Measurements from ENCODE around the gene ITGA3. TPM values are rescaled to one million over a fixed set of nuclear protein-coding genes. Genes with fewer than 3 reads are reported as not detected.
A peak's percentile ranks its signal among the peaks of the same experiment; 100 is the strongest.

Gene ITGA3
- total and polyA plus RNA-seq, 2 experiments from 2014 or later, result 28.5 to 32.8 TPM

GRCh38 chr17:50051606-50052005, 4.3 kb upstream of the ITGA3 start:
- no peaks in the 10 kb centered on the region for H4K20me1 ChIP-seq (ENCODE audit: insufficient read depth, poor library complexity, severe bottlenecking)
- H3K27me3 ChIP-seq, result no peaks in the 10 kb centered on the region
- TF ChIP-seq EZH2phosphoT487 (IDR thresholded peaks at IDR 0.05; ENCODE audit: low read depth, severe bottlenecking, unreplicated experiment) (no peak), CTCF (IDR thresholded peaks at IDR 0.05; ENCODE audit: poor library complexity) (no peak), EZH2 (IDR thresholded peaks at IDR 0.05; ENCODE audit: borderline replicate concordance) (no peak)
- no peak overlapping the region for H3K4me3 ChIP-seq
- no peaks in the 10 kb centered on the region for H3K9me2 ChIP-seq (replicated peaks; ENCODE audit: insufficient read depth)
- peaks cover 34% of the 10 kb centered on the region for H3K4me1 ChIP-seq (ENCODE audit: insufficient read depth)
- peak overlapping the region; percentile 48 for H3K27ac ChIP-seq
- no peaks in the 10 kb centered on the region for H3K9me3 ChIP-seq (ENCODE audit: low read depth)
- H2AFZ ChIP-seq, result no peak overlapping the region
- H3K36me3 ChIP-seq (replicated peaks; ENCODE audit: insufficient read depth, low read depth), result no peaks in the 10 kb centered on the region
- WGBS (ENCODE audit: low lambda C conversion rate, missing lambda C conversion rate), result 73% methylated on average over 2 of the region's 2 CpGs
- H3K4me2 ChIP-seq, result peak overlapping the region; percentile 30
- no peaks in the 10 kb centered on the region for H3K79me2 ChIP-seq
- DNase-seq (ENCODE audit: low spot score), result no peak

- H3K79me2 ChIP-seq, result no peaks in the 10 kb centered on the region
- H3K9me3 ChIP-seq (ENCODE audit: low read depth), result no peaks in the 10 kb centered on the region
- H3K4me3 ChIP-seq, result no peak overlapping the region
- H3K36me3 ChIP-seq (replicated peaks; ENCODE audit: insufficient read depth, low read depth), result no peaks in the 10 kb centered on the region
- no peaks in the 10 kb centered on the region for H4K20me1 ChIP-seq (ENCODE audit: insufficient read depth, poor library complexity, severe bottlenecking)
- WGBS (ENCODE audit: low lambda C conversion rate, missing lambda C conversion rate), result 80% methylated on average over 6 of the region's 6 CpGs
- no peak for DNase-seq (ENCODE audit: low spot score)
- no peaks in the 10 kb centered on the region for H3K27me3 ChIP-seq
- no peak overlapping the region for H3K4me2 ChIP-seq
- TF ChIP-seq EZH2phosphoT487 (IDR thresholded peaks at IDR 0.05; ENCODE audit: low read depth, severe bottlenecking, unreplicated experiment) (no peak), CTCF (IDR thresholded peaks at IDR 0.05; ENCODE audit: poor library complexity) (no peak), EZH2 (IDR thresholded peaks at IDR 0.05; ENCODE audit: borderline replicate concordance) (no peak)
- peak overlapping the region; percentile 73 for H3K27ac ChIP-seq
- H2AFZ ChIP-seq, result no peak overlapping the region
- H3K9me2 ChIP-seq (replicated peaks; ENCODE audit: insufficient read depth), result no peaks in the 10 kb centered on the region
- peaks cover 40% of the 10 kb centered on the region for H3K4me1 ChIP-seq (ENCODE audit: insufficient read depth)
Measured at GRCh38 chr17:50052241-50052796, 3.6 kb upstream of the ITGA3 start.

- Histone ChIP-seq H3K4me3 (no peak overlapping the region), H4K20me1 (ENCODE audit: insufficient read depth, poor library complexity, severe bottlenecking) (no peaks in the 10 kb centered on the region), H3K9me3 (ENCODE audit: low read depth) (no peaks in the 10 kb centered on the region), H3K27ac (peak overlapping the region; percentile 73), H2AFZ (no peak overlapping the region), H3K27me3 (no peaks in the 10 kb centered on the region), H3K79me2 (no peaks in the 10 kb centered on the region), H3K4me2 (no peak overlapping the region), H3K4me1 (ENCODE audit: insufficient read depth) (peaks cover 44% of the 10 kb centered on the region), H3K9me2 (replicated peaks; ENCODE audit: insufficient read depth) (no peaks in the 10 kb centered on the region), H3K36me3 (replicated peaks; ENCODE audit: insufficient read depth, low read depth) (no peaks in the 10 kb centered on the region)
- TF ChIP-seq EZH2phosphoT487 (IDR thresholded peaks at IDR 0.05; ENCODE audit: low read depth, severe bottlenecking, unreplicated experiment), result no peak
- no peak for TF ChIP-seq EZH2 (IDR thresholded peaks at IDR 0.05; ENCODE audit: borderline replicate concordance)
- no peak for TF ChIP-seq CTCF (IDR thresholded peaks at IDR 0.05; ENCODE audit: poor library complexity)
- WGBS (ENCODE audit: low lambda C conversion rate, missing lambda C conversion rate), result 55% methylated on average over 7 of the region's 7 CpGs
- peak; percentile 37 for DNase-seq (ENCODE audit: low spot score)
Measured at GRCh38 chr17:50052822-50053653, 2.9 kb upstream of the ITGA3 start.

Data from hepatocyte (in vitro differentiated cells).